H1 (cell line): ENCODE results near the gene B3GALT5. TPM values are rescaled to one million over a fixed set of nuclear protein-coding genes. Genes with fewer than 3 reads are reported as not detected.

Source experiments
- CTCF ChIA-PET: fragments of 300-600 bp; sonication (Branson Sonifier 250); formaldehyde crosslinking; loops from one replicate; lab custom pipeline; 2021; ENCODE audit not compliant: partially characterized antibody; lab: Charles Lee
- POLR2A ChIA-PET: fragments of 300-600 bp; sonication (Branson Sonifier 250); formaldehyde crosslinking; loops from one replicate; lab custom pipeline; 2021; ENCODE audit warnings: inconsistent platforms; ENCODE audit not compliant: partially characterized antibody; lab: Charles Lee
- DNase-seq, 2 experiments: peaks; one replicate each; pipeline versions ENCODE4 v3.0.0 to v3.0.0-alpha.2; 2010 to 2022; ENCODE audit warnings: low spot score in 2 of 2, low read depth in 1 of 2, mixed read lengths in 1 of 2
- FAIRE-seq: peaks from 2 replicates; lab custom pipeline; 2011; peaks lifted over from hg19 to GRCh38; lab: Jason Lieb, UNC
- H2AFZ ChIP-seq: 2 replicates; pipeline ENCODE4 v1.8.1; 2012; ENCODE audit warnings: low read length, inconsistent platforms
- H2AK5ac ChIP-seq: 2 replicates; pipeline ENCODE4 v1.6.1; 2013; ENCODE audit warnings: low read depth, low read length
- H2BK120ac ChIP-seq: replicated peaks from 2 replicates; pipeline ENCODE3; 2013; ENCODE audit warnings: low read depth, low read length, inconsistent platforms
- H2BK12ac ChIP-seq: 2 replicates; pipeline ENCODE4 v1.6.1; 2013; ENCODE audit warnings: low read depth, low read length
- H2BK15ac ChIP-seq: 2 replicates; pipeline ENCODE4 v1.6.1; 2013; ENCODE audit warnings: low read length
- H2BK20ac ChIP-seq: 2 replicates; pipeline ENCODE4 v1.6.1; 2013; ENCODE audit warnings: low read length
- H2BK5ac ChIP-seq: 2 replicates; pipeline ENCODE4 v1.6.1; 2013; ENCODE audit warnings: low read depth, low read length
- H3K14ac ChIP-seq: 2 replicates; pipeline ENCODE4 v1.6.1; 2013; ENCODE audit warnings: inconsistent platforms; ENCODE audit not compliant: insufficient read length
- H3K18ac ChIP-seq: 2 replicates; pipeline ENCODE4 v1.6.1; 2013; ENCODE audit warnings: low read length; ENCODE audit errors: extremely low read depth
- H3K23ac ChIP-seq: 2 replicates; pipeline ENCODE4 v1.6.1; 2013; ENCODE audit warnings: inconsistent platforms; ENCODE audit not compliant: insufficient read length
- H3K23me2 ChIP-seq: 2 replicates; pipeline ENCODE4 v1.6.1; 2013; ENCODE audit warnings: low read depth, low read length
- H3K27ac ChIP-seq: 2 replicates; pipeline ENCODE4 v1.6.1; 2011; ENCODE audit warnings: low read depth, low read length, inconsistent platforms
- H3K27me3 ChIP-seq, 4 experiments: replicated peaks in 1 of 4; 1 replicate in 1 of 4; 2 replicates in 3 of 4; pipeline versions ENCODE4 v1.6.1 to v1.8.1; 2011 to 2013; ENCODE audit warnings: low read length in 3 of 4, mild to moderate bottlenecking in 3 of 4, inconsistent platforms in 2 of 4, mixed read lengths in 2 of 4, moderate library complexity in 1 of 4; ENCODE audit not compliant: control insufficient read depth in 3 of 4, insufficient read depth in 3 of 4; ENCODE audit errors: extremely low read depth in 1 of 4
- H3K36me3 ChIP-seq, 4 experiments: 2 replicates each; pipeline versions ENCODE4 v1.6.1 to v1.8.1; 2011 to 2013; ENCODE audit warnings: mild to moderate bottlenecking in 4 of 4, low read length in 3 of 4, moderate library complexity in 2 of 4, control low read depth in 1 of 4, inconsistent platforms in 1 of 4; ENCODE audit not compliant: insufficient read depth in 4 of 4, control insufficient read depth in 2 of 4
- H3K4ac ChIP-seq: replicated peaks from 2 replicates; pipeline ENCODE3; 2013; ENCODE audit warnings: low read length, low read depth, mixed read lengths, inconsistent platforms; ENCODE audit not compliant: insufficient read length
- H3K4me1 ChIP-seq, 4 experiments: replicated peaks in 1 of 4; 1 replicate in 1 of 4; 2 replicates in 3 of 4; pipeline versions ENCODE4 v1.6.1 to v1.8.1; 2011 to 2013; ENCODE audit warnings: low read length in 3 of 4, inconsistent platforms in 2 of 4, mixed read lengths in 1 of 4; ENCODE audit not compliant: insufficient read depth in 4 of 4, control insufficient read depth in 3 of 4
- H3K4me2 ChIP-seq, 2 experiments: 2 replicates each; pipeline versions ENCODE4 v1.6.1 to v1.8.1; 2011 to 2013; ENCODE audit warnings: low read depth in 2 of 2, low read length in 2 of 2, control low read depth in 1 of 2, inconsistent platforms in 1 of 2, mild to moderate bottlenecking in 1 of 2; ENCODE audit not compliant: insufficient read depth in 1 of 2
- H3K4me3 ChIP-seq, 4 experiments: fragments of 200-600, 300-600 bp in 1 of 4; sonication (generic), shearing (Covaris generic), sonication (Bioruptor Twin) in 1 of 4; 2 replicates each; pipeline versions ENCODE4 v1.5.1 to v1.8.1; 2011 to 2016; ENCODE audit warnings: low read length in 4 of 4, low read depth in 3 of 4, control low read depth in 2 of 4, inconsistent platforms in 2 of 4, mild to moderate bottlenecking in 2 of 4, mixed read lengths in 1 of 4, moderate library complexity in 1 of 4; ENCODE audit not compliant: insufficient read depth in 2 of 4; ENCODE audit errors: extremely low read depth in 1 of 4
- H3K56ac ChIP-seq: replicated peaks from 2 replicates; pipeline ENCODE3; 2013; ENCODE audit warnings: low read depth, mild to moderate bottlenecking, mixed read lengths, low read length, inconsistent platforms; ENCODE audit not compliant: insufficient read length
- H3K79me1 ChIP-seq: 2 replicates; pipeline ENCODE4 v1.6.1; 2013; ENCODE audit warnings: low read depth, low read length, control low read depth
- H3K79me2 ChIP-seq, 2 experiments: 2 replicates each; pipeline versions ENCODE4 v1.6.1 to v1.8.1; 2012 to 2013; ENCODE audit warnings: low read length in 2 of 2, mild to moderate bottlenecking in 2 of 2, inconsistent platforms in 1 of 2; ENCODE audit not compliant: insufficient read depth in 2 of 2, control insufficient read depth in 1 of 2
- H3K9ac ChIP-seq, 4 experiments: replicated peaks in 1 of 4; 1 replicate in 1 of 4; 2 replicates in 3 of 4; pipeline versions ENCODE4 v1.6.1 to v1.8.1; 2011 to 2013; ENCODE audit warnings: low read depth in 3 of 4, low read length in 3 of 4, control low read depth in 2 of 4, mild to moderate bottlenecking in 2 of 4, moderate library complexity in 2 of 4, inconsistent platforms in 1 of 4; ENCODE audit errors: extremely low read depth in 1 of 4
- H3K9me3 ChIP-seq, 2 experiments: 2 replicates each; pipeline versions ENCODE4 v1.6.1 to v1.8.1; 2012 to 2013; ENCODE audit warnings: mild to moderate bottlenecking in 2 of 2, moderate library complexity in 2 of 2, control low read depth in 1 of 2, inconsistent platforms in 1 of 2, low read depth in 1 of 2, low read length in 1 of 2, mixed read lengths in 1 of 2; ENCODE audit not compliant: insufficient read depth in 2 of 2
- H4K20me1 ChIP-seq, 2 experiments: replicated peaks in 1 of 2; 2 replicates each; pipeline versions ENCODE3 to v1.8.1; 2011 to 2013; ENCODE audit warnings: inconsistent platforms in 2 of 2, low read length in 2 of 2, mild to moderate bottlenecking in 1 of 2; ENCODE audit not compliant: insufficient read depth in 2 of 2, control insufficient read depth in 1 of 2
- H4K5ac ChIP-seq: 2 replicates; pipeline ENCODE4 v1.6.1; 2013; ENCODE audit warnings: low read length, low read depth, mixed read lengths, inconsistent platforms; ENCODE audit not compliant: insufficient read length
- H4K8ac ChIP-seq: 2 replicates; pipeline ENCODE4 v1.8.0; 2013; ENCODE audit warnings: mild to moderate bottlenecking, moderate library complexity, low read length, inconsistent platforms; ENCODE audit not compliant: insufficient read depth; ENCODE audit errors: extremely low read depth
- H4K91ac ChIP-seq: replicated peaks from 2 replicates; pipeline ENCODE3; 2013; ENCODE audit warnings: low read length, mixed read lengths, inconsistent platforms; ENCODE audit not compliant: insufficient read length
- YY1 ChIP-seq: IDR thresholded peaks from 2 replicates; pipeline ENCODE4 v1.6.1; 2011; ENCODE audit warnings: low read depth, mild to moderate bottlenecking, low read length
- WGBS, 2 experiments: shearing (Covaris generic) in 1 of 2; methylation state at CpG; one replicate each; pipeline versions ENCODE4 v1.1.6 to v1.1.7; 2013 to 2015; ENCODE audit warnings: low lambda C conversion rate in 2 of 2, mixed read lengths in 2 of 2, inconsistent platforms in 1 of 2, low coverage in 1 of 2, missing lambda C conversion rate in 1 of 2; ENCODE audit not compliant: insufficient replicate concordance in 2 of 2, insufficient coverage in 1 of 2, insufficient read length in 1 of 2; ENCODE audit errors: extremely low coverage in 1 of 2, missing lambda C conversion rate in 1 of 2; 5-methylcytosine and 5-hydroxymethylcytosine counted together
- polyA plus RNA-seq, 7 experiments: library from polyadenylated mRNA; depleted of rRNA in 3 of 7; stranded (reverse) in 5 of 7; unstranded in 2 of 7; fragments of >200 nt in 5 of 7; fragments of 200-250 nt in 2 of 7; gene quantifications; 1 replicate in 5 of 7; 2 replicates in 1 of 7; 4 replicates in 1 of 7; pipeline versions ENCODE4 v1.2.1 to v1.2.3, GENCODE V29; 2011 to 2013; ENCODE audit warnings: missing spikeins in 2 of 7, mixed read lengths in 2 of 7
- total RNA-seq: library from RNA; stranded (reverse); fragmentation: NEBNext Ultra II Directional; extraction: Animal tissue kit (Norgen Biotek cat#: 25700); gene quantifications from 2 replicates; pipeline ENCODE4 v1.2.1, GENCODE V29; 2021
- TF ChIP-seq, protein P1 (sequence below): IDR thresholded peaks from 2 replicates; pipeline ENCODE4 v1.6.1; 2012; ENCODE audit warnings: inconsistent platforms

The B3GALT5 gene
- total and polyA plus RNA-seq, 2 of the 8 experiments (the other 6 are each of a cell fraction or from before 2014, with no cell fraction given): 11.9 to 25.1 TPM

DNA sequence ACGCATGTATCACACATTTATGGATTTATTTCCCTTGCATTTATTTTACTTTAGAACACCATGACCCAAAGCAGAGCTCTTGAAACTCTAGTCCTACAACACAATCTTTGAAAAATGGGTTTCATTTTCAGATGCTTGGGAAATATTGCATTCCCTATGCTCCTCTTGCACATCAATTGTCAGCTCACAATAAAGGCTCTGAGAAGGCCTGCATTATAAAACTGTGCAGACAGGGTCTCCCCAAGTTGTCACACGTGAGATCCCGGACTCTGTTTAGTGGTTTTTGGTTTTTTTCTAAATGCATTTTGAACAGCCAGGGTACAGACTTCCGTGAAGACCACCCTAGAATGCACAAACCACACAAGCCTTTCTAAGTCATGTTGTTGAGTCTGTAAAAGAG is 9.9 kb upstream of the B3GALT5 start:
- no peaks in the 10 kb centered on the region for H4K20me1 ChIP-seq
- TF ChIP-seq, protein P1, sequence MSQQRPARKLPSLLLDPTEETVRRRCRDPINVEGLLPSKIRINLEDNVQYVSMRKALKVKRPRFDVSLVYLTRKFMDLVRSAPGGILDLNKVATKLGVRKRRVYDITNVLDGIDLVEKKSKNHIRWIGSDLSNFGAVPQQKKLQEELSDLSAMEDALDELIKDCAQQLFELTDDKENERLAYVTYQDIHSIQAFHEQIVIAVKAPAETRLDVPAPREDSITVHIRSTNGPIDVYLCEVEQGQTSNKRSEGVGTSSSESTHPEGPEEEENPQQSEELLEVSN: 0 out of 2 replicates have a peak, but pooled peaks have one; percentile 20
- no peak for TF ChIP-seq YY1
- no peak for FAIRE-seq
- no peaks in the 10 kb centered on the region for H3K79me1 ChIP-seq
- H4K91ac ChIP-seq: no peak overlapping the region
- no peak for DNase-seq
- H3K9me3 ChIP-seq: no peaks in the 10 kb centered on the region; a peak in 1 of 4 replicates
- no peak overlapping the region for H3K14ac ChIP-seq
- H3K79me2 ChIP-seq: no peaks in the 10 kb centered on the region
- no peak overlapping the region for H2BK12ac ChIP-seq
- peaks cover 0 to 28% (median 8%) of the 10 kb centered on the region in 4 experiments; a peak in 5 of 8 replicates for H3K36me3 ChIP-seq
- H3K56ac ChIP-seq: no peak overlapping the region
- H3K4me3 ChIP-seq: no peak overlapping the region
- no peaks in the 10 kb centered on the region for H3K27me3 ChIP-seq
- 94% methylated on average over 4 of the region's 4 CpGs; no CpG with 5 or more reads in 1 of the 2 experiments for WGBS, 2 experiments
- no peak overlapping the region for H2AFZ ChIP-seq
- H3K23ac ChIP-seq: no peak overlapping the region
- ChIA-PET CTCF (interaction anchor here (2.1 kb wide), 1 partner anchor 22 kb away, joined by 10 read pairs; no protein-coding TSS in a partner anchor), POLR2A (interaction anchor here (1.2 to 2.5 kb wide), 4 partner anchors 8 to 53 kb away, joined by 3 to 16 read pairs (median 5); no protein-coding TSS in a partner anchor)
- H3K4me1 ChIP-seq: no peaks in the 10 kb centered on the region; a peak in 1 of 7 replicates
- H3K4me2 ChIP-seq: no peak overlapping the region
- no peak overlapping the region for H3K9ac ChIP-seq
- H2BK20ac ChIP-seq: no peak overlapping the region
- no peak overlapping the region for H2AK5ac ChIP-seq
- H3K4ac ChIP-seq: no peak overlapping the region
- H3K27ac ChIP-seq: no peak overlapping the region
- H4K5ac ChIP-seq: no peak overlapping the region
- H3K18ac ChIP-seq: no peak overlapping the region
- H3K23me2 ChIP-seq: no peaks in the 10 kb centered on the region
- H2BK5ac ChIP-seq: no peak overlapping the region
- no peak overlapping the region for H2BK15ac ChIP-seq
- H4K8ac ChIP-seq: no peak overlapping the region
- no peak overlapping the region for H2BK120ac ChIP-seq
